Natural killer cell (primary cell): ENCODE measurements around the gene TTC24. TPM values are rescaled to one million over a fixed set of nuclear protein-coding genes. Genes with fewer than 3 reads are reported as not detected.

Experiments
- ATAC-seq, 3 donors: fragments of 150-1000 bp in 2 of 3; fragments of 200-7000 bp in 1 of 3; cut with Tn5 transposase; 1 replicate in 1 of 3; 2 replicates in 2 of 3; pipeline ENCODE4 v1.10.0; 2021; ENCODE audit warnings: mild to moderate bottlenecking in 2 of 3, moderate library complexity in 2 of 3
- DNase-seq, 2 donors: peaks; one replicate each; pipeline versions ENCODE4 v3.0.0 to v3.0.0-alpha.2; 2013 to 2021; ENCODE audit warnings: mixed read lengths in 1 of 2
- H3K27ac ChIP-seq: one replicate; pipeline ENCODE4 v1.5.1; 2013; ENCODE audit warnings: mild to moderate bottlenecking, low read length
- H3K27me3 ChIP-seq: one replicate; pipeline ENCODE4 v1.6.1; 2013; ENCODE audit warnings: low read length; ENCODE audit not compliant: control insufficient read depth, insufficient read depth
- H3K36me3 ChIP-seq: one replicate; pipeline ENCODE4 v1.6.1; 2013; ENCODE audit warnings: low read length; ENCODE audit not compliant: control insufficient read depth, insufficient read depth
- H3K4me1 ChIP-seq: one replicate; pipeline ENCODE4 v1.6.1; 2013; ENCODE audit warnings: low read length; ENCODE audit not compliant: control insufficient read depth, insufficient read depth
- H3K4me3 ChIP-seq: one replicate; pipeline ENCODE4 v1.5.1; 2013; ENCODE audit warnings: low read length
- H3K9me3 ChIP-seq: one replicate; pipeline ENCODE4 v1.6.1; 2013; ENCODE audit warnings: low read length; ENCODE audit not compliant: control insufficient read depth, insufficient read depth
- H3K27ac Mint-ChIP-seq, 2 donors: one replicate each; pipeline ENCODE4 v1.8.0; 2022; ENCODE audit warnings: mild to moderate bottlenecking in 2 of 2, mixed read lengths in 2 of 2, moderate library complexity in 1 of 2
- H3K27me3 Mint-ChIP-seq, 2 donors: one replicate each; pipeline ENCODE4 v1.8.0; 2022; ENCODE audit warnings: low read depth in 2 of 2, mixed read lengths in 2 of 2
- H3K36me3 Mint-ChIP-seq: one replicate; pipeline ENCODE4 v1.8.0; 2022; ENCODE audit warnings: mixed read lengths
- H3K4me1 Mint-ChIP-seq, 2 donors: one replicate each; pipeline ENCODE4 v1.8.0; 2022; ENCODE audit warnings: mixed read lengths in 2 of 2
- H3K4me3 Mint-ChIP-seq: one replicate; pipeline ENCODE4 v1.8.0; 2022; ENCODE audit warnings: mild to moderate bottlenecking, moderate library complexity, mixed read lengths
- H3K9me3 Mint-ChIP-seq, 2 donors: one replicate each; pipeline ENCODE4 v1.8.0; 2022; ENCODE audit warnings: mixed read lengths in 2 of 2
- CTCF ChIP-seq: fragments of 200-600 bp; IDR thresholded peaks from one replicate; pipeline ENCODE4 v1.8.0; 2022; ENCODE audit warnings: antibody characterized with exemption
- WGBS: methylation state at CpG from one replicate; pipeline ENCODE4 v1.1.7; 2013; ENCODE audit warnings: missing lambda C conversion rate; ENCODE audit not compliant: insufficient coverage; 5-methylcytosine and 5-hydroxymethylcytosine counted together
- intact Hi-C: fragments of 100-400 bp; cut with micrococcal nuclease; formaldehyde crosslinking; loops from one replicate; pipeline ENCODE4 v1.14.2; 2022
- total RNA-seq, 4 donors: library from RNA; stranded (reverse); fragments of 120-200 nt in 1 of 4; gene quantifications; one replicate each; pipeline versions ENCODE4 v1.2.3 to v1.2.4, GENCODE V29; 2013 to 2022

Gene TTC24
- total RNA-seq, 3 donors from 2014 or later (not counting 1 experiment from before 2014, with no cell fraction given): 3.3 to 4.1 (median 4.0) TPM

DNA sequence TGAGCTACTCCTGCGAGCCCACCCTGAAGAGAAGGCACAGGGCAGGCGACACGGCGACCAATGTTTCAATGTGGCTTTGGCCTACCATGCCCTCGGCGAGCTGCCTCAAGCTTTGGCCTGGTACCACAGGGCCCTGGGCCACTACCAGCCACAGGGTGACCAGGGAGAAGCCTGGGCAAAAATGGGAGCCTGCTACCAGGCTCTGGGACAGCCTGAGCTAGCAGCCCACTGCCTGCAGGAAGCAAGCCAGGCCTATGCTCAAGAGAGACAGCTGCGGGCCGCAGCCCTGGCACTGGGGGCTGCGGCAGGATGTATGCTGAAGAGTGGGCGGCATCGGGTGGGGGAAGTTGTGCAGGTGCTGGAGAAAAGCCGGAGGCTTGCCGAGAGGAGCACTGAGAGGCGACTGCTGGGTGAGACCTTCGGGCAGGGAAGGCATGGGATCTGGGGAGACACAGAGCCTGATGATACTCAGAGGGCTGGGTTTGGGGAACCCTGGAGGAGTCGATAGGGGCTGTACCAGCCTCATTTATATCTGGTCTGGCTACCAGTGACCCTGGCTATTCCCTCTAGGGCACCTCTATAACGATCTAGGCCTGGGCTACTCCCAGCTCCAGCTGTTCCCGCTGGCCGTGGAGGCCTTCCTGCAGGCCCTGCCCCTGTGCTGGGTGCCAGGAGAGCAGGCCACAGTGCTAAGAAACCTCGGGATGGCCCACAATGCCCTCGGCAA, 2.3 kb downstream of the TTC24 start:
- H3K4me1 ChIP-seq: peaks cover 32% of the 10 kb centered on the region
- H3K36me3 ChIP-seq: no peaks in the 10 kb centered on the region
- H3K27me3 ChIP-seq: no peaks in the 10 kb centered on the region
- Mint-ChIP-seq H3K4me1 (peaks cover 6 to 24% of the 10 kb centered on the region in 2 donors), H3K4me3 (peak overlapping the region; percentile 47), H3K27me3 (no peaks in the 10 kb centered on the region), H3K9me3 (no peaks in the 10 kb centered on the region), H3K27ac (peak overlapping the region in 1 of 2 donors; percentile 90), H3K36me3 (no peaks in the 10 kb centered on the region)
- WGBS: 39% methylated on average over 21 of the region's 21 CpGs
- peak overlapping the region; percentile 84 for H3K27ac ChIP-seq
- H3K9me3 ChIP-seq: no peaks in the 10 kb centered on the region
- H3K4me3 ChIP-seq: peak overlapping the region; percentile 39
- DNase-seq (peak in 1 of 2 donors; percentile 70), ATAC-seq (peak; percentile 51 to 55 (median 52))
- TF ChIP-seq CTCF: no peak
- intact Hi-C loops: no loop called here

- Mint-ChIP-seq H3K27ac (peak overlapping the region in 1 of 2 donors; percentile 90), H3K9me3 (no peaks in the 10 kb centered on the region), H3K36me3 (no peaks in the 10 kb centered on the region), H3K27me3 (no peaks in the 10 kb centered on the region), H3K4me1 (peaks cover 6 to 24% of the 10 kb centered on the region in 2 donors), H3K4me3 (peak overlapping the region; percentile 47)
- DNase-seq (peak in 1 of 2 donors; percentile 47), ATAC-seq (peak in 1 of 3 donors; percentile 17)
- H3K36me3 ChIP-seq: no peaks in the 10 kb centered on the region
- no peak for TF ChIP-seq CTCF
- peaks cover 32% of the 10 kb centered on the region for H3K4me1 ChIP-seq
- WGBS: 37% methylated on average over 9 of the region's 9 CpGs
- H3K27me3 ChIP-seq: no peaks in the 10 kb centered on the region
- peak overlapping the region; percentile 39 for H3K4me3 ChIP-seq
- intact Hi-C loops: no loop called here
- peak overlapping the region; percentile 84 for H3K27ac ChIP-seq
- no peaks in the 10 kb centered on the region for H3K9me3 ChIP-seq
Observed at GRCh38 chr1:156582388-156583017, 3.0 kb downstream of the TTC24 start.

DNA sequence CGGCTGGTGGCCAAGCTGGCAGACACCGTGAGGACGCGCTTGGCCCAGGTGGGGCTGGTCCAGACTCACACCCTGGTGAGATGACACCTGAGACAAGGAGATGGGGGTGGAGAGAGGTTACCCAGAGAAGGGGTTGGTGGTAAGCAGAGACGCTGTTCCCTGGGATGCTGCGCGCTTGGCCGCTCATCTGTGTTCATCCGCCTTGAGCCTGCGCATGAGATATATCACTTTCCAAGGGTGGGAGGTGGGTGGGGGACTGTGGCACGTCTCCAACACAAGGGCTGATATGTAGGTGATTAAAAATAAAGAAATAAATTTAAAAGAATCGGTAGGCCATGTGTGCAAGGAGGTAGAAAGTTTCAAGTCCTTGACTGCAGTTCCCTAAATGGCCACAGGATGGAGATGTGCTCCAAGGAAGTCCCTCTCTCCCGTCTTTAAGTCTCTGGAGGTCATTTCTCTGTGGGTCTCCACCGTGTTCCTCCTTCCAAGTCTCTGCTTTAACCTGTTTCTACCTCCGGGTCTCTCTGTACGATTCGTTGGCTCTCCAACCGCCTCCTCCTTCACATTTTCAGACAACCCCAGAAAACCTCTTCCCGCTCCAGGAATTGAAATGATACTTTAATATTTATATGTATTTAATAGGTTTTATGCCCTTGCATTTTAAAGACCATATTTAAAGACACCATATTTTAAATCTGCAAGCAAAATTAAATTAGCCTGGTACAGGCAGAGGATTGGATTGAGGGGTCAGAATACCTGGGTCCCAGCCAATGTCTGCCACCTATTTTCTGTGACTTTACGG, 4.5 kb downstream of the TTC24 start:
- Mint-ChIP-seq H3K9me3 (no peaks in the 10 kb centered on the region), H3K36me3 (no peaks in the 10 kb centered on the region), H3K4me1 (peaks cover 6 to 24% of the 10 kb centered on the region in 2 donors), H3K27ac (no peak overlapping the region), H3K4me3 (no peak overlapping the region), H3K27me3 (no peaks in the 10 kb centered on the region)
- intact Hi-C loops: loop anchor here (1.0 to 2.0 kb wide), 2 partner anchors 17 to 24 kb away; partner anchors contain the start of gene GPATCH4
- Histone ChIP-seq H3K27me3 (no peaks in the 10 kb centered on the region), H3K36me3 (no peaks in the 10 kb centered on the region), H3K4me1 (peaks cover 32% of the 10 kb centered on the region), H3K9me3 (no peaks in the 10 kb centered on the region), H3K4me3 (no peak overlapping the region), H3K27ac (no peak overlapping the region)
- ATAC-seq (peak; percentile 73 to 88 (median 82)), DNase-seq (peak; percentile 60 to 92)
- TF ChIP-seq CTCF: peak; percentile 94
- WGBS: 59% methylated on average over 18 of the region's 20 CpGs
